ENCODE data around the gene GPATCH4.
"Not testable (repeated sequence)": the region's sequence is repeated elsewhere in the genome, so short reads cannot be mapped to it uniquely, and the experiment has no call there.

Gene GPATCH4

DNA sequence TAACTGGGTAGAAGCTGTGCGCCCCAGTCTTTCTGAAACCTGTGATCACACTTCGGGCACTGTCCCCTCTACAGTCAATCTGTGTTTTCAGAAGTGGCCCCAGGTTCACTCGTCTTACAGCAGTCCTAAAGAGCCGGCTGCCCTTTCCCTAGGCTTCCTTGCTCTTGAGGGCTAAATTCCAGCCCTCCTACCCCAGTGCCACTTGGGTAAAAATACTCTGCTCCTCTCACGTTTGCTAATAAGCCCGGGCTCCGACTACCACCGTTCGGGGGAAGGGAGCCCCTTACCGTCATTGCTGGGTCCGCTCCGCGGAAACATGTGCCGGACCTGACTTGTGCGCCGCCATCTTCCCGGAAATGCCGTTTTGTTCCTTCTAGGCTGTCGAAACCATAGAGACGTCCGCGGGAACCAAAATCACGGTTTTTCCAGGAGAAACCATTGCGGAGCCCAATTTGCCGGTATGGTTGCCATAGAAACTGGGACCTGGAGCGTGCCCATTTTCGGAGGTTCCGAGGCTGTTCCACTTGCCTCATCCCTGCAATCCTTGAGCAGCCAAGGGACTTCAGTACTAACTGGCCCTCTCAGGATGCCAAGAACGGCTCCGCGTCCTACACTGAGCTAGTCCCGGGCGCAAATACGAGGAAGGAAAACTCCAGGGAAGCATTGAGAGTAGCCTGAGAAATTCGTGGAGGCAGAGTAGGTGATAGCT is at the start of gene GPATCH4:
GPATCH4 (minus strand) TSS at position 358 of the 709 bp plus-strand sequence.
- peak; percentile 90 for DNase-seq

DNA sequence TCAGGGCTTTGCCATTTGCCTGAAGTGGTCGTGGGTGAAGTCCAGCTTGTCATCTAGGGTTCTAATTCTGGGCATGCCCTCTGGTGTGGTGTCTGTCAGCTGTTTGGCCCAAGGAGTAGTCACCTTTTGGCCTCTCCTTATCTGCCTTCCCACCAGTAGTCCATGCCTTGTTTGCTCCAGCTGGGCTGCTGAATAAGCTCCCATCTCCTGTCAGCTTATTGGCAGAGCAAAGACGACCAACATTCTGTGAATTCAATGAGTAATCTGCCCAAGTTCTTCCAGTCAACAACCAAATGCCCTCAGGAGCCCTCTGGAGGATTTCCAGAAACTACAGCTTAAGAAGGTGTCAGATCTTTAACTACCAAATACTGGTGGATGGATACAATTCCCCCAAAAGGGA is 47.7 kb upstream of the GPATCH4 start:
- DNase-seq: no peak

DNA sequence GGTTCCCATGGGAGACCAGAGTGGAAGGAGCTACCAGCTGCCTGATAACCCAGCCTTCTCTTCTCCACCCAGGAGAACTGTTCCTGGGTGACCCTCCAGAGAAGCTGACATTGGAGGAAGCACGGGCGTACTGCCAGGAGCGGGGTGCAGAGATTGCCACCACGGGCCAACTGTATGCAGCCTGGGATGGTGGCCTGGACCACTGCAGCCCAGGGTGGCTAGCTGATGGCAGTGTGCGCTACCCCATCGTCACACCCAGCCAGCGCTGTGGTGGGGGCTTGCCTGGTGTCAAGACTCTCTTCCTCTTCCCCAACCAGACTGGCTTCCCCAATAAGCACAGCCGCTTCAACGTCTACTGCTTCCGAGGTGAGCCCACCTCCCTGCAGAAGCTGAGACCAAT is 47.2 kb upstream of the GPATCH4 start:
- DNase-seq: no peak

DNA sequence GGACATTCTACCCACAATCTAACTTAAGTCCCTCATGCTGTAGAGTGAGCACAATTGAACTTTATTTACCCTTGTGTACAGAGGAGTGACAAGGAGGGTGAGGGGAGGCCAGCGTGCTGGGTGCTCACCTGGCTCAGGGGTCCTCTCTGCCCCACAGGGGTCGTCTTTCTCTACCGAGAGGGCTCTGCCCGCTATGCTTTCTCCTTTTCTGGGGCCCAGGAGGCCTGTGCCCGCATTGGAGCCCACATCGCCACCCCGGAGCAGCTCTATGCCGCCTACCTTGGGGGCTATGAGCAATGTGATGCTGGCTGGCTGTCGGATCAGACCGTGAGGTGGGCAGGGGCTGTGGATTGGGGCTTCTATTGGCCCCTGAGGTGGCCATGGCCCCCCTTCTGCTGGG is 46.1 kb upstream of the GPATCH4 start:
- no peak for DNase-seq

DNA sequence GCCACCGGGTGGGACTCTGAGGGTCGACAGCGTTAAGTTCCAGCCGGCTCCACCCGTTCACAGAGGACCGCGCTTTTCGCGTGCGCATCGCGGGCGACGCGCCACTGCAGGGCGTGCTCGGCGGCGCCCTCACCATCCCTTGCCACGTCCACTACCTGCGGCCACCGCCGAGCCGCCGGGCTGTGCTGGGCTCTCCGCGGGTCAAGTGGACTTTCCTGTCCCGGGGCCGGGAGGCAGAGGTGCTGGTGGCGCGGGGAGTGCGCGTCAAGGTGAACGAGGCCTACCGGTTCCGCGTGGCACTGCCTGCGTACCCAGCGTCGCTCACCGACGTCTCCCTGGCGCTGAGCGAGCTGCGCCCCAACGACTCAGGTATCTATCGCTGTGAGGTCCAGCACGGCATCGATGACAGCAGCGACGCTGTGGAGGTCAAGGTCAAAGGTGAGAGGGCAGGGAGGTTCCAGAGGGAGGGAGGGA is 45.5 kb upstream of the GPATCH4 start:
- no peak for DNase-seq

DNA sequence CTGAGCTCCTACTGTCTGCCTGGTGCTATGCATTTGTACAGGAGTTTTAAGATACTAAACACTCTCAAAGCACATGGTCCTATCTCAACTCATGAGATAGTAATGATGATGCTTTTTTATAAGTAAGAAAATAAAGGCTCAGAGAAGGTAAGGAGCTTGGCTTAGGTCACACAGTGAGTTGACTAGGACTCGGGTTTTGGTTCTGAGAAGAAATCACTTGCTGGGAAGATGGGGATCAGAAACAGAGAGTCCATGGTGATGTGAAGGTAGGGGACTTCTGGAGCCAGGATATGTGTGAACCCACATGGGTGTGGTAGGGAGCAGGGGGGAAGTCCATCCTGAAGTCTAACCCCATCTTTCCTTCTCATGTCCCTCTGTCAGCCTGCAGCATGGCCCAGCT is 44.4 kb upstream of the GPATCH4 start:
- DNase-seq: no peak

DNA sequence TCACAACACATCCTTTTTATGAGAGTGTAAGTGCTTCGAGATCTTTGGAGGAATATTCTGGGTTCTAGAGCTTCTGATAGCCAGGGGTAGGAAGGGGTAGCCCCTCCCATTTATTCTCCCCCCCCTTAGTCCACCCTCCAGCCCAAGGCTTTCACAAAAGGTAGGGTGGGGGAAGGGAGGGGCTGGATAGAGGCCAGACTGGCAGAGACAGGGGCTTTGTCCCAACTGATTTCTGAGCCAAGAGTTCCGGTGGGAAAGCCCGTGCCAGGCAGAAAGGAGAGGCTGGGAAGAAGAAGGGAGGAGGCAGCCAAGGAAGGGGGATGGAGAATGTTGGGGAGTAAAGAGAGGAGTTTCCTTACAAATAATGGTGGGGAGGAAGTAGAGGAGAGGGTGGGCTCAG is 43.8 kb upstream of the GPATCH4 start:
- no peak for DNase-seq

DNA sequence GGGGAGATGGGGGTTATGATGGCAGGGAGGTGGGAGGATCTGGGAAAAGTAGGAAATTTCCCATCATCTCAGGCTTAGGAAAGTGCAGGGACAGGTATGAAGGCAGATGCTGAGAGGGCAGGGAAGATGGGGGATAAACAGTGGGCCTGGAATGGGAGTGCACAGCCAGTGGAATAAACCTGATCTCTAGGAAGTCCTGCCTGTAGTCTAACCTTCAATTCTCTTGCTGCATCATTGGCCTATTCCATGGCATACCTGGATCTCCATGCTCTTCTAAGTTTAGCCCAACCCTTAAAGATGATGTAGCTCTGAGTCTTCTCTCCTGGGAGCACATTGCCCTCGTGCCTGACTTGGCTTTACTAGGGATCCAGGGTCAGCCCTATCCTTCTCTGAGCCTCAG is 43.4 kb upstream of the GPATCH4 start:
- no peak for DNase-seq

DNA sequence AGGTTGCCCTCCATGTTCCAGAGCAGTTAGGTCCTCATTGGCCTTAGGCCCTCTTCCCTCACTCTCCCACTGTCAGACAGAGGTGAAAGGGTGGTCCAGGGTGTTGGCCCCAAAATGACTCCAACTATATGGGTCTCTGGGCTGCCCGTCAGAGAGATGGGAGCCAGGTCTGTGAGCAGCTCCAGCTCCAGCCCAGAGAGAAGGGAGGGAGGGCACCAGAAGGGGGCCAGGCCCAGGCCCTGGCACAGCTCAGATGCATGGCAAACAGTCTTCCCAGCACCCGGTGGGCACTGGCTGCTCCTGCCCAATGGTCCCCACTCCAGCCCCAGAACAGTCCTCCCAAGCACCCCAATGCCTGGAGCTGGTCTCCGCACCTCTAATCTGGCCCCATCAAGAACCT is 42.9 kb upstream of the GPATCH4 start:
- DNase-seq: no peak

DNA sequence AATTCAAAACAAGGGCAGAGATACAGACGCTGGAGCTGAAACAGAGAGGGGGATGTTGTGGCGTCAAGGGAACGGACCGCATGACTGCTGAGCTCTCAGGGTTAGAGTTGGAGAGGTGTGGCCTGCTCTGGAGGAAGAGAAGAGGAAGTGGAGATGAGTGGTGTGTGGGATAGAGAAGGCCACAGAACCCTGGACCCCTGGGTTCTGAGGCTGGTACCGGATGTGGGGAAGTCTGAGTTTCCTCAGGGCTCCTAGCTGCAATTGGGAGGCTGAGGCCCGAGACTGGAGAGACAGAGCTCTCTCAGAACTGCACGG is 42.5 kb upstream of the GPATCH4 start:
- DNase-seq: peak; percentile 44 to 57 (median 46)

DNA sequence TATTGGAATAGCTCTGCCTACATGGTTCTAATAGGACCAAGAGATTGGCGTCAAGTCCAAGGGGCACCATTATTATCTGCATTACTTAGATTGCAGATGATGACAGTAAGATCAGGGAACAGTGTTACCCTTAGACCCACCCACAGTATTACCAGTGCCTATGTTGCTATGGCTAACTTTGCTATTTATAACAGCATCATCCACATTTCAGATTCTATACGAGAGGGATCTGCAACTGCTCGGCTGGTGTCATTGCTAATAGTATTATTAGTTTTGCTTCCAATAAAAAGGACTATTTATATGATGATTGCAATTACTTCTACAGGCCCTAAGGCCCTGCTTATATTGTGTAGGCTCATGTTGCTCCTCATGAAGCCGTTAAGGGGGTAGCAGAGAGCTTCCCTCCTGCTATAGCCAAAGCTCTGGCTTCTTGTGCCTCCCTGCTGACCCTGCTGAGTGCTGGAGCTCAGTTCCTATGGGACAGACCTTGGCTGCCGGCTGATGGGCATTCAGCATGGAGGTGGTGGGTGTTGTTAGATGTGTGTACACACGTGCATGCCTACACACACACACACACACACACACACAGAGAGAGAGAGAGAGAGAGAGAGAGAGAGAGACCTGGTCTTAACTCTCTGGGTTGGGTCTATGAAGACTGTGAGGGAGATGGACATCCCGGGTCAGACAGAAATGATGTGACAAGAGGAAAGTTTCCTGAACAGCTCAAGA is 41.9 kb upstream of the GPATCH4 start:
- no peak for DNase-seq

DNA sequence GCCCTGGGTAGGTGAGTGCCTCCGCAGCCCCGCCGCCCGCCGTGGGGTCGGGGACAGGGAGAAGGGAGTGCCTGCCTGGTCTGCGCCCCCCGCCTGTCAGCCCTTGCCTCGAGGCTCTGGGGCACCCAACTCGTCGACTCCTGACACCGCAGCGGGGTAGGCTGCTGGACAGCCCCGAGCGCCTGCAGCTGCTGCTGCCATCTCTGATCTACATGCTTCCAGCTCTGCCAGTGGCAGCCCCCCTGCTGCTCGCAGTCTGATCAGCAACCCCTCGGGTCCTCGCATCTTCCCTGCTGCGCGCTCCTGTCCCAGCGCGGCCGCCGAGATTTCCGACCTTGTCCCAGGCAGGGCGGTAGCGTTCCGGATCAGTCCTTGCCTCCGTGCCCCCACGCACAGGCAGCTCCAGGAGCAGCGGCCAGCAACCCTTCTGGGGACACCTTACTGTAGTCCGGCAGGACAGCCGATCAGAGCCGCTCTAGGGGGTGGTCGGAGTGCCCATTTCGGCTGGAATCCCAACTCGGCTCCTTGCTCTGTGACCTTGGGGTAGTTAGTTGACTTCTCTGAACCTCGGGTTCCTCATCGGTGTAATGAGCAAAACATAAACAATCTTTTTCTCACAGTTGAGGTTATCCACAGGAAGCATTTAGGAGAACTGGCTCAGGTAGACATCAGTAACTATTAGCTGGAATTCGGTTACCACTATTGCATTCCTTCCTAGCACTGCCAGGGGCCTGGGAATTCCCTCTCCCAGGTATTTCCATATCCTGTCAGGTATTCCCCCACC is 41.2 kb upstream of the GPATCH4 start:
- DNase-seq: no peak

DNA sequence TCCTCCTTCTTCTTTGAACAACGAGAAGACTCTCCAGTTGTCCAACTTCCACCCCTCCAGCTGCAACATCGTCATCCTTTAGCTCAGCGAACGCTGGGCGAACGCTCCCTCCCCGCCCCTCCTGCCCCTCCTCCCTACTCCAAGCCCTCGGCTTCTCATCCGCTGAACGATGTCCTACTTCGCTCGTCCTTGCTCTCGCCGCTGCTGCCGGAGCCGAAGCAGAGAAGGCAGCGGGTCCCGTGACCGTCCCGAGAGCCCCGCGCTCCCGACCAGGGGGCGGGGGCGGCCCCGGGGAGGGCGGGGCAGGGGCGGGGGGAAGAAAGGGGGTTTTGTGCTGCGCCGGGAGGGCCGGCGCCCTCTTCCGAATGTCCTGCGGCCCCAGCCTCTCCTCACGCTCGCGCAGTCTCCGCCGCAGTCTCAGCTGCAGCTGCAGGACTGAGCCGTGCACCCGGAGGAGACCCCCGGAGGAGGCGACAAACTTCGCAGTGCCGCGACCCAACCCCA is 40.5 kb upstream of the GPATCH4 start, which contains the start of gene BCAN:
BCAN (plus strand) TSS at position 357 of the 504 bp plus-strand sequence. CDS start 3,938 bp downstream, outside the sequence.
- peak; percentile 41 to 78 (median 42) for DNase-seq

DNA sequence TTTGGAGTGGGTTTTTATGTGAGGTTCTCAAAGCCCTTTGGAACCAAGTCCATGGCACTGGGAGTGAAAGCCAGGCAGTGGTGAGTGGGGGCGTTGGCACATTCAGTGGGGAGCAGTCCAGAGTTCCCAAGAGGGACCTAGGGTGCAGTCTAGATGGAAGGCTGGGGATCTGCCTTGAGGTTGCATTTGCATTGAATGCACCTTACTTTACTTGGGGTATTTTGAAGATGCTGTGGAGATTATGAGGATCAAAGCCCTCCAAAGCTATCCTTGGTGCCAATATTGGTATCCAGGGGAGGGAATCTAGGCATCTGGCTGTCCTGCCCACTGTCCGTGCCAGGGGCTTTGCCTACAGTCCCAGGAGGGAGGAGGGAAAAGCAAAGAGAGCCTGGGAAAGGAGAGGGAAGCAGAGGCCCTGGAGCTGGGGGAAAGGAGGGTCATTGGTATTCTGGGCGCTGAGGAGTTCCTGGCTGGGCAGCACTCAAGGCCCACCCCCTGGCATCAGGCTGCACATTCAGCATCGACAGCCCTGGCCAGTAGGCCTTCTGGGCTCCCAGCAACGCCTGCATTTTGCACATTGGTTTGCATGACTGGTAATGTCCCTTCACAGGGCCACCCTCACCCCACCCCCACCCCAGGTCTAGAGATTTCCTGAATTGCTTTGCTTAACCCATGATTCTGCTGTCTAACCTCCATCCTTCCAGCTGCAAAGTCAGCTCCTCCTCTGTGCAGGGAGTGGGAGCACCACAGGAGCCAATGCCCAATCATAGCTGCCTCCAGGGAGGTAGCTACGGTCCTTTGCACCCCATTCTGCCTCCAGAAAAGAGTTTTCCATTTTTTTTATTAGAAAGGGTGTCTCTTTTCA is 39.8 kb upstream of the GPATCH4 start:
- DNase-seq: no peak

DNA sequence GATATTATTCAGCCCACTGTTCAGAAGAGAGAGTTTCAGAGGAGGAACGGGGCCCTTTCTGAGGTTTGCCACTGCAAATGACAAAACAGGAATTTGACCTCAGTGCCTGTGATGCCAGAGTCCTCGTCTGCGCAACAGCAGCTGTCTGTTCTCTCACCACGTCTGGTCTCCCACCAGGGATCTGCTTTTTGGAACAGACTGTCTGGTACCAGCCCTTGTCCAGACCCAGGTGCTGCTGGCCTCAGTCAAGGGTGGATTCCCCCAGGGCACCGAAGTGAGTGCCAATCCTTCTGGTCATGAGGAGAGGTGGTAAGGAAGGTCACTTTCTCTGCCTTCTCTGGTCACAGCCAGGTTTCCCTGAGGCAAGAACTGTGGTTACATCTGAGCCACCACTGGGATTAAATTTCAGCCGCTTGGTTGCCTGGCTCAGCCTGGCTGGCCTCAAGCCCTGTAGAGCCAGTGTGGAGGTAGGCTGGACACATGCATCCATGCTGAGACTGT is 38.4 kb upstream of the GPATCH4 start:
- no peak for DNase-seq

DNA sequence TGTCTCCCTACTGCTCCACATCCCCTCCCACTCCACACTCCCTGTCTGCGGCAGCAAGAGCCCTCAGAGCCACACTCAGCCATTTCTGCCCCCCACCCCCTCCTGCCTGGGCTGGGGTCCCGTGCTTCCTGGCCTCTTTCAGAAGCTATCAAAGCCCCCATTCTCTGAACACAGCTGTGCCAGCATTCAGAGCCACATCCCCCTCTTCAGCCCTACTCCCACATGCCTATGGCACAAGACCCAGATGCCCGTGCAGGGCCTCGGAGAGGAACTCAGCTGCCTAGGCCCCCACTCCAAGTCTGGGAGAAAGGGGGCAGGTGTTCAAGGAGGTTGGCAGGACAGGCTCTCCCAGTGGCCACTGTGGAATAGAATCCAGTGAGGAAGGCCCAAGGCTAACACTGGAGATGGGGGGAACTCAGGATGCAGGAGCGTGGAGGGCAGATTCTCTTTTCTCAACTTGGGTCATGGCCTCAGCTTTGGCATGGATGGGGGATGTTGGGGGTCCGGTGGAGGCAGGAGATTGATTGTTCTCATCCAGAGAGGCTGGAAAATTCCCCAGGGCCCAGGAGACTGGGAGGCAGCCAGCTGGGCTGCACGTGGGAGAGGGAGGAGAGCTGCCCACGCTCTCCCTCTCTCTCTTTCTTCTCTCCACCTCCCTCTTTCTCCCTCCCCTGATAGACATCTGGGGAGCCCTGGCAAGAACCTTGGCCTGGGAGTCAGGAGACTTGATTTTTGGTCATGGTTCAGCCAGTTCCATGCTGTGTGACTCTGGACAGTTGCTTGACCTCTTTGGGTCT is 37.1 kb upstream of the GPATCH4 start:
- DNase-seq: no peak

DNA sequence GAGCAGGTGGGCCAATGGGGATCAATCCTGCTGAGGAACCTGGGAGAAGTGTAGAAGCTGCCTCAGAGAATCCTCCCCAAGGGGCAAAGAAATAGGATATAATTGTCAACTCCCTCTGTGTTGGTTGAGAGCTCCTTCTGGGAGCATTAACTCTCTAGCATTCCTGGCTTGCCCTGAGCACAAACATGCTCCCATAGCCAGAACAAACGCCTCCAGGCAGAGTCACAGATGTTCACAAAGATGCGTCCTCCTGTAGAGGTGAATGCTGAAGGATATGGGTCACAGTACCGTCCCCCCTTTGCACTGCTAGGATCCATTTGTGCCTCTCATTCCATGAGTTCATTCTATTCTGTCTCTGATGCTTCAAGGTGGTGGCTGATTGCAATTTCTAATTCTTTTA is 31.1 kb upstream of the GPATCH4 start:
- DNase-seq: no peak

DNA sequence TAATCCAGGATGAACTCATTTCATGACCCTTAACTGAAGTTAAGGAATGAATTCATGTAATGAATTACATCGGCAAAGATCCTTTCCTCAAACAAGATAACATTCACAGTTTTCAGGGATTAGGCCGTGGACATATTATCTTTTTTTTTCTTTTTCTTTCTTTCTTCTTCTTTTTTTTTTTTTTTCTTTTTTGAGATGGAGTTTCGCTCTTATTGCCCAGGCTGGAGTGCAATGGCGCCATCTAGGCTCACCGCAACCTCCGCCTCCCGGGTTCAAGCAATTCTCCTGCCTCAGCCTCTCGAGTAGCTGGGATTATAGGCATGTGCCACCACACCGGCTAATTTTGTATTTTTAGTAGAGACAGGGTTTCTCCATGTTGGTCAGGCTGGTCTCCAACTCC is 29.9 kb upstream of the GPATCH4 start:
- DNase-seq: not testable (repeated sequence)

DNA sequence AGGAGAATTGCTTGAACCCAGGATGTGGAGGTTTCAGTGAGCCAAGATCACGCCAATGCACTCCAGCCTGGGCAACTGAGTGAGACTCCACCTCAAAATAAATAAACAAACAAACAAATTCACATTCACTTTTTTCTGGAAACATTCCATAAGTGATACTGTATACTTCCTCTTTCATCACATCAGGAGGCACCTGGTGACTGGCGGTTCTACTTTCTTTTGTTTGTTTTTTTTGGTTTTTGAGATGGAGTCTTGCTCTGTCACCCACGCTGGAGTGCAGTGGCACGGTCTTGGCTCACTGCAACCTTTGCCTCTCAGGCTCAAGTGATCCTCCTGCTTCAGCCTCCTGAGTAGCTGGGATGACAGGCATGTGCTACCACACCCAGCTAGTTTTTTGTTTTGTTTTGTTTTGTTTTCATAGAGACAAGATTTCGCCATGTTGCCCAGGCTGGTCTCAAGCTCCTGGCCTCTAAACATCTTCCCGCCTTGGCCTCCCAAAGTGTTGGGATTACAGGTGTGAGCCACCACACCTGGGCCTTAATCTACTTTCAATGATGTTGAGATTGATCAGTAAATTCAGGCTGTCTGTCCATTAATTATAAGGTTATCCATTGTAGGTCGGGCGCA is 28.7 kb upstream of the GPATCH4 start:
- DNase-seq: no peak

DNA sequence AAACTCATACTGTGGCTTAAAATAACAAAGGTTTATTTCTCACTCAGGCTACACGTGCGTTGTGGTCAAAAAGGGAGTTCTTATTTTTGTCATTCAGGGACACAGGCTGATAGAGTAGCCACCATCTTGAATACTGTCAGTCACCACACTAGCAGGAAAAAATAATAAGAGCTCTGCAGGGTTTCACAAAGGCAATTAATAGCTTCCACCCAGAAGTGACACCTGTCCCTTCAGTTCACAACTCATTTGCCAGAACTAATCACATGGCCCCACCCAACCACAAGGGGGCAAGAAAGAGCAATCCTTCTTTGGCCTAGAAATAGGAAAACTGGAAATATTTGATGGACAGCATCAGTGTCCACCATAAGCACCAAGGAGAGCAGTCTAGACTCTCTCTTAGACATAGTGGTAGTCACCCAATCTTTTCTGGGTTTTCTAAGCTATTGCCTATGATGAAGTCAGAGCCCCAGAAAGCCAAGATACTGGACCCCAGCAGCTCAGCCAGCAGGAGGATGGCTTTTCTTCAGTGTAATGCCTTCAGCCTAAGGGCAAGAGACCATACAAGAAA is 26.1 kb upstream of the GPATCH4 start:
- DNase-seq: peak; percentile 67 to 76 (median 76)

DNA sequence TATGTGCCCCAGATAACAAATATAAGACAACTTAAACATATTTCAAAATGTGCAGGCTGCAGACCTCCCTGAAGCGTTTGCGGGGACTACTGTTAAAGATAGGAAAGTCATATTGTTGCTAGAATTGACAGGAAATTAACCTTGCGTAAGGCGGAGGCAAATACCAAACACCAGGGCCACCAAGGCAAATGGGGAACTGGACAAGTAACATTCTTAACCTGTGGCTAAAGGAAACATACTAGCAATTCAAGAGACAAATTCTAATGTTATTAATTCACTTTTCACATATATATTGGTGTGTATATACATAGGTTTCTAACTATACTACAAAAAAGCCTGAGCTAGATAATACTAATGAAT is 24.8 kb upstream of the GPATCH4 start:
- no peak for DNase-seq
